ENCODE results near the gene TMED10. TPM values are rescaled to one million over a fixed set of nuclear protein-coding genes. Genes with fewer than 3 reads are reported as not detected.

TMED10 gene
- total and polyA plus RNA-seq, 2 of the 13 experiments (the other 11 are each of a cell fraction or from before 2014, with no cell fraction given), result 311 to 377 TPM

DNA sequence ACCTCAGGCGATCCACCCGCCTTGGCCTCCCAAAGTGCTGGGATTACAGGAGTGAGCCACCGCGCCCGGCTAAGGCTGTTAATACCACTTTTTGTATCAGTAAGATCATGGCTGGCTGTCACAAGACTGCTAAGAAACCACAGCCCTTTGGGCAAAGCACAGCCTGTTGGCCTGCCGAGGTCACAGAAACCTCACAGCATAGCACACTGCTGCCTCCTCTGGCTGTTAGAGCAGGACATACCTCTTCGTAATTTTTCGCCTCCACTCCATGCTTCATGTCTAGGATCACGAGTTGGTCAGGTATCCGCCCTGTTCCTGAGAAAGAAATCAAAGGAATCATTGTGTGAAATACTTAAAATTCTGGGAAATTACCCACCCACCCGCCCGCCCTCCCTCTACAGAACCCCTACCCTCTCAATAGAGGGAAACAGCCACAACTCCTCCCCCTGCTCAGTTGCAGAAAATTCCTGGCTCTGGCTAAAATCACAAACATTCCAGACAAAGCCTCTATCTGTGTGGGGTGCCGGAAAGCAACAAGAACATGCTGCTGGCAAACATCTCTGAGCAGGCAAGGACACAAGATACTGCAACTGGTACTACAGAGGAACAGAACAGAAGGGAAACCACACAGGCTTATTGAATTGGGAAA, 28.9 kb downstream of the TMED10 start (continued):
- no peak for TF ChIP-seq ZNF558 (CRISPR knock-in tag; IDR thresholded peaks at IDR 0.05; ENCODE audit: borderline replicate concordance)
- no peak for TF ChIP-seq ZFP41 (CRISPR knock-in tag; IDR thresholded peaks at IDR 0.05; ENCODE audit: borderline replicate concordance)
- TF ChIP-seq TP53 (CRISPR knock-in tag; conservative IDR thresholded peaks at IDR 0.05), result no peak
- no peak for TF ChIP-seq SMAD9 (CRISPR knock-in tag; IDR thresholded peaks at IDR 0.05)
- TF ChIP-seq, protein P1, sequence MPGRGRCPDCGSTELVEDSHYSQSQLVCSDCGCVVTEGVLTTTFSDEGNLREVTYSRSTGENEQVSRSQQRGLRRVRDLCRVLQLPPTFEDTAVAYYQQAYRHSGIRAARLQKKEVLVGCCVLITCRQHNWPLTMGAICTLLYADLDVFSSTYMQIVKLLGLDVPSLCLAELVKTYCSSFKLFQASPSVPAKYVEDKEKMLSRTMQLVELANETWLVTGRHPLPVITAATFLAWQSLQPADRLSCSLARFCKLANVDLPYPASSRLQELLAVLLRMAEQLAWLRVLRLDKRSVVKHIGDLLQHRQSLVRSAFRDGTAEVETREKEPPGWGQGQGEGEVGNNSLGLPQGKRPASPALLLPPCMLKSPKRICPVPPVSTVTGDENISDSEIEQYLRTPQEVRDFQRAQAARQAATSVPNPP (CRISPR knock-in tag; IDR thresholded peaks at IDR 0.05), result no peak
- TF ChIP-seq SAFB2 (CRISPR knock-in tag; IDR thresholded peaks at IDR 0.05; ENCODE audit: borderline replicate concordance, low read depth), result no peak; the same call in 1 of the 2 replicates
- TF ChIP-seq NFIB (CRISPR knock-in tag; IDR thresholded peaks at IDR 0.05; ENCODE audit: borderline replicate concordance), result no peak
- TF ChIP-seq JARID2 (CRISPR knock-in tag; IDR thresholded peaks at IDR 0.05; ENCODE audit: insufficient replicate concordance), result no peak
- no peak for TF ChIP-seq KLF9 (CRISPR knock-in tag; IDR thresholded peaks at IDR 0.05; ENCODE audit: low read depth)
- TF ChIP-seq SRSF4 (IDR thresholded peaks at IDR 0.05; ENCODE audit: low read depth, low read length, poor library complexity, severe bottlenecking), result no peak
- TF ChIP-seq, protein P2, sequence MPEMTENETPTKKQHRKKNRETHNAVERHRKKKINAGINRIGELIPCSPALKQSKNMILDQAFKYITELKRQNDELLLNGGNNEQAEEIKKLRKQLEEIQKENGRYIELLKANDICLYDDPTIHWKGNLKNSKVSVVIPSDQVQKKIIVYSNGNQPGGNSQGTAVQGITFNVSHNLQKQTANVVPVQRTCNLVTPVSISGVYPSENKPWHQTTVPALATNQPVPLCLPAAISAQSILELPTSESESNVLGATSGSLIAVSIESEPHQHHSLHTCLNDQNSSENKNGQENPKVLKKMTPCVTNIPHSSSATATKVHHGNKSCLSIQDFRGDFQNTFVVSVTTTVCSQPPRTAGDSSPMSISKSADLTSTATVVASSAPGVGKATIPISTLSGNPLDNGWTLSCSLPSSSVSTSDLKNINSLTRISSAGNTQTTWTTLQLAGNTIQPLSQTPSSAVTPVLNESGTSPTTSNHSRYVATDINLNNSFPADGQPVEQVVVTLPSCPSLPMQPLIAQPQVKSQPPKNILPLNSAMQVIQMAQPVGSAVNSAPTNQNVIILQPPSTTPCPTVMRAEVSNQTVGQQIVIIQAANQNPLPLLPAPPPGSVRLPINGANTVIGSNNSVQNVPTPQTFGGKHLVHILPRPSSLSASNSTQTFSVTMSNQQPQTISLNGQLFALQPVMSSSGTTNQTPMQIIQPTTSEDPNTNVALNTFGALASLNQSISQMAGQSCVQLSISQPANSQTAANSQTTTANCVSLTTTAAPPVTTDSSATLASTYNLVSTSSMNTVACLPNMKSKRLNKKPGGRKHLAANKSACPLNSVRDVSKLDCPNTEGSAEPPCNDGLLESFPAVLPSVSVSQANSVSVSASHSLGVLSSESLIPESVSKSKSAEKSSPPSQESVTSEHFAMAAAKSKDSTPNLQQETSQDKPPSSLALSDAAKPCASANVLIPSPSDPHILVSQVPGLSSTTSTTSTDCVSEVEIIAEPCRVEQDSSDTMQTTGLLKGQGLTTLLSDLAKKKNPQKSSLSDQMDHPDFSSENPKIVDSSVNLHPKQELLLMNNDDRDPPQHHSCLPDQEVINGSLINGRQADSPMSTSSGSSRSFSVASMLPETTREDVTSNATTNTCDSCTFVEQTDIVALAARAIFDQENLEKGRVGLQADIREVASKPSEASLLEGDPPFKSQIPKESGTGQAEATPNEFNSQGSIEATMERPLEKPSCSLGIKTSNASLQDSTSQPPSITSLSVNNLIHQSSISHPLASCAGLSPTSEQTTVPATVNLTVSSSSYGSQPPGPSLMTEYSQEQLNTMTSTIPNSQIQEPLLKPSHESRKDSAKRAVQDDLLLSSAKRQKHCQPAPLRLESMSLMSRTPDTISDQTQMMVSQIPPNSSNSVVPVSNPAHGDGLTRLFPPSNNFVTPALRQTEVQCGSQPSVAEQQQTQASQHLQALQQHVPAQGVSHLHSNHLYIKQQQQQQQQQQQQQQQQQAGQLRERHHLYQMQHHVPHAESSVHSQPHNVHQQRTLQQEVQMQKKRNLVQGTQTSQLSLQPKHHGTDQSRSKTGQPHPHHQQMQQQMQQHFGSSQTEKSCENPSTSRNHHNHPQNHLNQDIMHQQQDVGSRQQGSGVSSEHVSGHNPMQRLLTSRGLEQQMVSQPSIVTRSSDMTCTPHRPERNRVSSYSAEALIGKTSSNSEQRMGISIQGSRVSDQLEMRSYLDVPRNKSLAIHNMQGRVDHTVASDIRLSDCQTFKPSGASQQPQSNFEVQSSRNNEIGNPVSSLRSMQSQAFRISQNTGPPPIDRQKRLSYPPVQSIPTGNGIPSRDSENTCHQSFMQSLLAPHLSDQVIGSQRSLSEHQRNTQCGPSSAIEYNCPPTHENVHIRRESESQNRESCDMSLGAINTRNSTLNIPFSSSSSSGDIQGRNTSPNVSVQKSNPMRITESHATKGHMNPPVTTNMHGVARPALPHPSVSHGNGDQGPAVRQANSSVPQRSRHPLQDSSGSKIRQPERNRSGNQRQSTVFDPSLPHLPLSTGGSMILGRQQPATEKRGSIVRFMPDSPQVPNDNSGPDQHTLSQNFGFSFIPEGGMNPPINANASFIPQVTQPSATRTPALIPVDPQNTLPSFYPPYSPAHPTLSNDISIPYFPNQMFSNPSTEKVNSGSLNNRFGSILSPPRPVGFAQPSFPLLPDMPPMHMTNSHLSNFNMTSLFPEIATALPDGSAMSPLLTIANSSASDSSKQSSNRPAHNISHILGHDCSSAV (CRISPR knock-in tag; IDR thresholded peaks at IDR 0.05; ENCODE audit: borderline replicate concordance), result no peak
- TF ChIP-seq, protein P3, sequence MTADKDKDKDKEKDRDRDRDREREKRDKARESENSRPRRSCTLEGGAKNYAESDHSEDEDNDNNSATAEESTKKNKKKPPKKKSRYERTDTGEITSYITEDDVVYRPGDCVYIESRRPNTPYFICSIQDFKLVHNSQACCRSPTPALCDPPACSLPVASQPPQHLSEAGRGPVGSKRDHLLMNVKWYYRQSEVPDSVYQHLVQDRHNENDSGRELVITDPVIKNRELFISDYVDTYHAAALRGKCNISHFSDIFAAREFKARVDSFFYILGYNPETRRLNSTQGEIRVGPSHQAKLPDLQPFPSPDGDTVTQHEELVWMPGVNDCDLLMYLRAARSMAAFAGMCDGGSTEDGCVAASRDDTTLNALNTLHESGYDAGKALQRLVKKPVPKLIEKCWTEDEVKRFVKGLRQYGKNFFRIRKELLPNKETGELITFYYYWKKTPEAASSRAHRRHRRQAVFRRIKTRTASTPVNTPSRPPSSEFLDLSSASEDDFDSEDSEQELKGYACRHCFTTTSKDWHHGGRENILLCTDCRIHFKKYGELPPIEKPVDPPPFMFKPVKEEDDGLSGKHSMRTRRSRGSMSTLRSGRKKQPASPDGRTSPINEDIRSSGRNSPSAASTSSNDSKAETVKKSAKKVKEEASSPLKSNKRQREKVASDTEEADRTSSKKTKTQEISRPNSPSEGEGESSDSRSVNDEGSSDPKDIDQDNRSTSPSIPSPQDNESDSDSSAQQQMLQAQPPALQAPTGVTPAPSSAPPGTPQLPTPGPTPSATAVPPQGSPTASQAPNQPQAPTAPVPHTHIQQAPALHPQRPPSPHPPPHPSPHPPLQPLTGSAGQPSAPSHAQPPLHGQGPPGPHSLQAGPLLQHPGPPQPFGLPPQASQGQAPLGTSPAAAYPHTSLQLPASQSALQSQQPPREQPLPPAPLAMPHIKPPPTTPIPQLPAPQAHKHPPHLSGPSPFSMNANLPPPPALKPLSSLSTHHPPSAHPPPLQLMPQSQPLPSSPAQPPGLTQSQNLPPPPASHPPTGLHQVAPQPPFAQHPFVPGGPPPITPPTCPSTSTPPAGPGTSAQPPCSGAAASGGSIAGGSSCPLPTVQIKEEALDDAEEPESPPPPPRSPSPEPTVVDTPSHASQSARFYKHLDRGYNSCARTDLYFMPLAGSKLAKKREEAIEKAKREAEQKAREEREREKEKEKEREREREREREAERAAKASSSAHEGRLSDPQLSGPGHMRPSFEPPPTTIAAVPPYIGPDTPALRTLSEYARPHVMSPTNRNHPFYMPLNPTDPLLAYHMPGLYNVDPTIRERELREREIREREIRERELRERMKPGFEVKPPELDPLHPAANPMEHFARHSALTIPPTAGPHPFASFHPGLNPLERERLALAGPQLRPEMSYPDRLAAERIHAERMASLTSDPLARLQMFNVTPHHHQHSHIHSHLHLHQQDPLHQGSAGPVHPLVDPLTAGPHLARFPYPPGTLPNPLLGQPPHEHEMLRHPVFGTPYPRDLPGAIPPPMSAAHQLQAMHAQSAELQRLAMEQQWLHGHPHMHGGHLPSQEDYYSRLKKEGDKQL (CRISPR knock-in tag; IDR thresholded peaks at IDR 0.05; ENCODE audit: low read depth), result no peak
- no peak for TF ChIP-seq MBD4 (IDR thresholded peaks at IDR 0.05; ENCODE audit: borderline replicate concordance, low read length)
- TF ChIP-seq NR2F2 (IDR thresholded peaks at IDR 0.05; ENCODE audit: borderline replicate concordance, low read depth), result no peak
